OCI-LY1 (cell line): Measurements from ENCODE around the gene STRIP2.

Experiments
- CTCF ChIP-seq: fragments of 200-600 bp; sonication (generic), shearing (Covaris generic); IDR thresholded peaks from 2 replicates; pipeline ENCODE4 v1.5.1; 2017; ENCODE audit warnings: mild to moderate bottlenecking, antibody characterized with exemption, low read length, moderate library complexity, mixed read lengths
- EZH2 ChIP-seq: fragments of 200-600 bp; sonication (generic), shearing (Covaris generic); IDR thresholded peaks from 2 replicates; pipeline ENCODE4 v1.8.0; 2017; ENCODE audit warnings: borderline replicate concordance, mixed run types, mild to moderate bottlenecking, antibody characterized with exemption, low read length, moderate library complexity, mixed read lengths

- TF ChIP-seq CTCF (no peak), EZH2 (no peak)
Observed at GRCh38 chr7:129394101-129394500, 40.1 kb upstream of the STRIP2 start.
